ENCODE results near the gene CCDC192.

DNA sequence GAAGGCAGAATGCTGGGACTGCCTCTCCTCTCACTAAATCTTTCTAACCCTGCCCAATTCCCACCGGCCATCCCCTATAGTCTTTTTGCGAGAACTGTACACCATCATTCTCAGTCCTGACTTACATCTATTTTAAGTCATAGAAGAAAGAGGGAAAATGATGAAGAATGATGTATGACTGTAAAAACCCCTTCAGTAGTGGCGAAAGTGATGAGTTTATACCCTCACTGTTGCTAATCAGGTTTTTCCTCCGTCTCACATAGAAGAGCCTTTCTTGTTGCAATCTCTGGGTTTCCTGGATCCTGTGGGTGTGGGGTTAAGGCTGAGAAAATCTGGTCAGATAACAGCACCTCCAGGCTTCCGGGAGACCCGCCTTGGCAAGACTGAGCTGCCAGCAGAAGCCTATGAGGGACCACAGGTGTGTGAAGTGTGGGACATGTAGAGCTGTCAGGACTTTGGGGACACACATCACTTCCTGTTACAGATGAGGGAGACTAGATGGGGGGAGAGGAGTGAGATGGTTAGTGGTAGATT is 233.3 kb downstream of the CCDC192 start:
- TF ChIP-seq ARNTL (CRISPR knock-in tag; IDR thresholded peaks at IDR 0.05; ENCODE audit: borderline replicate concordance, low read depth), result no peak
- no peak for TF ChIP-seq PATZ1 (CRISPR knock-in tag; IDR thresholded peaks at IDR 0.05; ENCODE audit: borderline replicate concordance)
- no peak for TF ChIP-seq RARB (CRISPR knock-in tag; IDR thresholded peaks at IDR 0.05)
- no peak for TF ChIP-seq ESRRG (CRISPR knock-in tag; IDR thresholded peaks at IDR 0.05)
- TF ChIP-seq, protein P1, sequence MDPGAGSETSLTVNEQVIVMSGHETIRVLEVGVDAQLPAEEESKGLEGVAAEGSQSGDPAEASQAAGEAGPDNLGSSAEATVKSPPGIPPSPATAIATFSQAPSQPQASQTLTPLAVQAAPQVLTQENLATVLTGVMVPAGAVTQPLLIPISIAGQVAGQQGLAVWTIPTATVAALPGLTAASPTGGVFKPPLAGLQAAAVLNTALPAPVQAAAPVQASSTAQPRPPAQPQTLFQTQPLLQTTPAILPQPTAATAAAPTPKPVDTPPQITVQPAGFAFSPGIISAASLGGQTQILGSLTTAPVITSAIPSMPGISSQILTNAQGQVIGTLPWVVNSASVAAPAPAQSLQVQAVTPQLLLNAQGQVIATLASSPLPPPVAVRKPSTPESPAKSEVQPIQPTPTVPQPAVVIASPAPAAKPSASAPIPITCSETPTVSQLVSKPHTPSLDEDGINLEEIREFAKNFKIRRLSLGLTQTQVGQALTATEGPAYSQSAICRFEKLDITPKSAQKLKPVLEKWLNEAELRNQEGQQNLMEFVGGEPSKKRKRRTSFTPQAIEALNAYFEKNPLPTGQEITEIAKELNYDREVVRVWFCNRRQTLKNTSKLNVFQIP (CRISPR knock-in tag; IDR thresholded peaks at IDR 0.05; ENCODE audit: borderline replicate concordance, low read depth), result no peak
- no peak for TF ChIP-seq BACH2 (CRISPR knock-in tag; IDR thresholded peaks at IDR 0.05; ENCODE audit: borderline replicate concordance)

Data from SK-N-SH treated with all-trans-retinoic acid at 6 μM for 48 hours (cell line).